ENCODE data around the gene NUFIP2. TPM values are rescaled to one million over a fixed set of nuclear protein-coding genes. Genes with fewer than 3 reads are reported as not detected.

The NUFIP2 gene
- total and polyA plus RNA-seq, 4 donors, result 2.7 to 30.2 (median 14.5) TPM

DNA sequence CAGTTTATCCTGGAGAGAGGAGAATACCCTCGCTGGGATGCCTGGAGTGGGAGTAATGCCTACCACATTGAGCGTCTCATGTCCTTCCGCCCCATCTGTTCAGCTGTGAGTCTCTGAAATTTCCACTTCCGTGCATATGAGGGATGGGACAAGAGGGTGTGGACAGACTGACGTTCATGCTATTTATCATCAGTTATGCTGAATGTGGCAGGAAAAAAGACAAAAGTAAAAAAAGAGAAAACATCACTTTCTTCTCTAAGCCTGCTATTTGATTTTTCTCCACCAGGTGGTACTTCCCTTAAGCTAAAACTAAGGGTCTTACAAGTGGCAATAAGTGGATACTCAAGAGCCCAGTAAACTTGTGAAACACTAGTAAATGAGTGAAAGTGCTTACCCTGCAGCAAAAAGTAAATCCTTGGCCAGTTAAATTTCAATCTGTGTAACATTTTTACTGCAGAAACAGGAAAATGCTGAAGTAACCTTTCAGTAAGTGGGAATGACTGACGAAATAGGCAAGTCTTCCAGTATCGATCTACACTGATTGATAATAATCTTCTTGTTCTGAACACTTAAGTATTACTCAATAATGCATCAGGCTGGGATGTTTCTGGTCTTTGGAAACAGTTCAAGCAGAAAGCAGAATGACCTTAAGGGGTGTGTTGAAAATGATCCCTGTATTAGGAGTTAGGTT lies 41.7 kb downstream of the NUFIP2 start:
- 71% methylated on average over 7 of the region's 7 CpGs for WGBS
- H3K9me3 ChIP-seq (ENCODE audit: control insufficient read depth in 4 of 4, low read length in 3 of 4), result no peaks in the 10 kb centered on the region
- no peak for TF ChIP-seq SP1 (IDR thresholded peaks at IDR 0.05)
- no peak for TF ChIP-seq HNF4A (conservative IDR thresholded peaks at IDR 0.05)
- TF ChIP-seq FOXA1 (IDR thresholded peaks at IDR 0.05), result no peak
- TF ChIP-seq, protein P1, sequence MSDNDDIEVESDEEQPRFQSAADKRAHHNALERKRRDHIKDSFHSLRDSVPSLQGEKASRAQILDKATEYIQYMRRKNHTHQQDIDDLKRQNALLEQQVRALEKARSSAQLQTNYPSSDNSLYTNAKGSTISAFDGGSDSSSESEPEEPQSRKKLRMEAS (IDR thresholded peaks at IDR 0.05), result no peak
- TF ChIP-seq, protein P2, sequence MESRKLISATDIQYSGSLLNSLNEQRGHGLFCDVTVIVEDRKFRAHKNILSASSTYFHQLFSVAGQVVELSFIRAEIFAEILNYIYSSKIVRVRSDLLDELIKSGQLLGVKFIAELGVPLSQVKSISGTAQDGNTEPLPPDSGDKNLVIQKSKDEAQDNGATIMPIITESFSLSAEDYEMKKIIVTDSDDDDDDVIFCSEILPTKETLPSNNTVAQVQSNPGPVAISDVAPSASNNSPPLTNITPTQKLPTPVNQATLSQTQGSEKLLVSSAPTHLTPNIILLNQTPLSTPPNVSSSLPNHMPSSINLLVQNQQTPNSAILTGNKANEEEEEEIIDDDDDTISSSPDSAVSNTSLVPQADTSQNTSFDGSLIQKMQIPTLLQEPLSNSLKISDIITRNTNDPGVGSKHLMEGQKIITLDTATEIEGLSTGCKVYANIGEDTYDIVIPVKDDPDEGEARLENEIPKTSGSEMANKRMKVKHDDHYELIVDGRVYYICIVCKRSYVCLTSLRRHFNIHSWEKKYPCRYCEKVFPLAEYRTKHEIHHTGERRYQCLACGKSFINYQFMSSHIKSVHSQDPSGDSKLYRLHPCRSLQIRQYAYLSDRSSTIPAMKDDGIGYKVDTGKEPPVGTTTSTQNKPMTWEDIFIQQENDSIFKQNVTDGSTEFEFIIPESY (IDR thresholded peaks at IDR 0.05), result no peak
- TF ChIP-seq, protein P3, sequence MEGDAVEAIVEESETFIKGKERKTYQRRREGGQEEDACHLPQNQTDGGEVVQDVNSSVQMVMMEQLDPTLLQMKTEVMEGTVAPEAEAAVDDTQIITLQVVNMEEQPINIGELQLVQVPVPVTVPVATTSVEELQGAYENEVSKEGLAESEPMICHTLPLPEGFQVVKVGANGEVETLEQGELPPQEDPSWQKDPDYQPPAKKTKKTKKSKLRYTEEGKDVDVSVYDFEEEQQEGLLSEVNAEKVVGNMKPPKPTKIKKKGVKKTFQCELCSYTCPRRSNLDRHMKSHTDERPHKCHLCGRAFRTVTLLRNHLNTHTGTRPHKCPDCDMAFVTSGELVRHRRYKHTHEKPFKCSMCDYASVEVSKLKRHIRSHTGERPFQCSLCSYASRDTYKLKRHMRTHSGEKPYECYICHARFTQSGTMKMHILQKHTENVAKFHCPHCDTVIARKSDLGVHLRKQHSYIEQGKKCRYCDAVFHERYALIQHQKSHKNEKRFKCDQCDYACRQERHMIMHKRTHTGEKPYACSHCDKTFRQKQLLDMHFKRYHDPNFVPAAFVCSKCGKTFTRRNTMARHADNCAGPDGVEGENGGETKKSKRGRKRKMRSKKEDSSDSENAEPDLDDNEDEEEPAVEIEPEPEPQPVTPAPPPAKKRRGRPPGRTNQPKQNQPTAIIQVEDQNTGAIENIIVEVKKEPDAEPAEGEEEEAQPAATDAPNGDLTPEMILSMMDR (IDR thresholded peaks at IDR 0.05; ENCODE audit: low read depth, low read length, missing input control), result peak; percentile 31
- peak; percentile 18 to 39 for TF ChIP-seq RAD21 (IDR thresholded peaks at IDR 0.05)
- TF ChIP-seq, protein P4, sequence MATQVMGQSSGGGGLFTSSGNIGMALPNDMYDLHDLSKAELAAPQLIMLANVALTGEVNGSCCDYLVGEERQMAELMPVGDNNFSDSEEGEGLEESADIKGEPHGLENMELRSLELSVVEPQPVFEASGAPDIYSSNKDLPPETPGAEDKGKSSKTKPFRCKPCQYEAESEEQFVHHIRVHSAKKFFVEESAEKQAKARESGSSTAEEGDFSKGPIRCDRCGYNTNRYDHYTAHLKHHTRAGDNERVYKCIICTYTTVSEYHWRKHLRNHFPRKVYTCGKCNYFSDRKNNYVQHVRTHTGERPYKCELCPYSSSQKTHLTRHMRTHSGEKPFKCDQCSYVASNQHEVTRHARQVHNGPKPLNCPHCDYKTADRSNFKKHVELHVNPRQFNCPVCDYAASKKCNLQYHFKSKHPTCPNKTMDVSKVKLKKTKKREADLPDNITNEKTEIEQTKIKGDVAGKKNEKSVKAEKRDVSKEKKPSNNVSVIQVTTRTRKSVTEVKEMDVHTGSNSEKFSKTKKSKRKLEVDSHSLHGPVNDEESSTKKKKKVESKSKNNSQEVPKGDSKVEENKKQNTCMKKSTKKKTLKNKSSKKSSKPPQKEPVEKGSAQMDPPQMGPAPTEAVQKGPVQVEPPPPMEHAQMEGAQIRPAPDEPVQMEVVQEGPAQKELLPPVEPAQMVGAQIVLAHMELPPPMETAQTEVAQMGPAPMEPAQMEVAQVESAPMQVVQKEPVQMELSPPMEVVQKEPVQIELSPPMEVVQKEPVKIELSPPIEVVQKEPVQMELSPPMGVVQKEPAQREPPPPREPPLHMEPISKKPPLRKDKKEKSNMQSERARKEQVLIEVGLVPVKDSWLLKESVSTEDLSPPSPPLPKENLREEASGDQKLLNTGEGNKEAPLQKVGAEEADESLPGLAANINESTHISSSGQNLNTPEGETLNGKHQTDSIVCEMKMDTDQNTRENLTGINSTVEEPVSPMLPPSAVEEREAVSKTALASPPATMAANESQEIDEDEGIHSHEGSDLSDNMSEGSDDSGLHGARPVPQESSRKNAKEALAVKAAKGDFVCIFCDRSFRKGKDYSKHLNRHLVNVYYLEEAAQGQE (IDR thresholded peaks at IDR 0.05), result no peak
- no peak for DNase-seq (ENCODE audit: low spot score)
- peaks cover 0 to 3% (median 0%) of the 10 kb centered on the region in 4 donors for H3K36me3 ChIP-seq (ENCODE audit: control insufficient read depth in 4 of 4, insufficient read depth in 3 of 4, low read depth in 1 of 4, low read length in 3 of 4)
- H3K9ac ChIP-seq (ENCODE audit: low read depth in 1 of 2, low read length in 2 of 2), result no peak overlapping the region
- no peaks in the 10 kb centered on the region for H3K27me3 ChIP-seq (ENCODE audit: control insufficient read depth in 4 of 4, insufficient read depth in 4 of 4, low read length in 3 of 4)
- H3K27ac ChIP-seq (ENCODE audit: low read depth in 1 of 2, low read length in 2 of 2), result no peak overlapping the region
- no peaks in the 10 kb centered on the region for H3K4me1 ChIP-seq (ENCODE audit: control insufficient read depth in 4 of 4, insufficient read depth in 4 of 4, low read length in 3 of 4)
- no peak overlapping the region for H3K4me3 ChIP-seq (ENCODE audit: low read depth in 1 of 3, low read length in 3 of 3)

DNA sequence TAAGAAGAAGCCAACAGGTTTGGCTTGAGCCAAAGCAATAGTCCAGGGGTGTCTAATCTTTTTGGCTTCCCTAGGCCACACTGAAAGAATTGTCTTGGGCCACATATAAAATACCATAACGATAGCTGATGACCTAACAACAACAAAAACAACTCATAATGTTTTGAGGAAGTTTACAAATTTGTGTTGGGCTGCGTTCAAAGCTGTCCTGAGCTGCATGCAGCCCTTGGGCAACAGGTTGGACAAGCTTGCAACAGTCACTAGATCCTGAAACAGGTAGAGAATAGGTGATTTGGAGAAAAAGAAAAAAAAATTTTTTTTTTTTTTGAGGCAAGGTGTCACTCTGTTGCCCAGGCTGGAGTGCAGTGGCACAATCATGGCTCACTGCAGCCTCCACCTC lies 42.8 kb downstream of the NUFIP2 start:
- no peak overlapping the region for H3K27ac ChIP-seq (ENCODE audit: low read depth in 1 of 2, low read length in 2 of 2)
- H3K4me3 ChIP-seq (ENCODE audit: low read depth in 1 of 3, low read length in 3 of 3), result no peak overlapping the region
- no peak overlapping the region for H3K9ac ChIP-seq (ENCODE audit: low read depth in 1 of 2, low read length in 2 of 2)
- no peak for DNase-seq (ENCODE audit: low spot score)
- H3K4me1 ChIP-seq (ENCODE audit: control insufficient read depth in 4 of 4, insufficient read depth in 4 of 4, low read length in 3 of 4), result no peaks in the 10 kb centered on the region
- TF ChIP-seq FOXA2 (IDR thresholded peaks at IDR 0.05) (no peak), NR2F2 (IDR thresholded peaks at IDR 0.05) (no peak), HNF4A (conservative IDR thresholded peaks at IDR 0.05) (no peak), EGR1 (IDR thresholded peaks at IDR 0.05; ENCODE audit: low read depth in 2 of 2) (no peak), YY1 (IDR thresholded peaks at IDR 0.05) (no peak), RXRA (IDR thresholded peaks at IDR 0.05) (no peak)
- TF ChIP-seq, protein P5, sequence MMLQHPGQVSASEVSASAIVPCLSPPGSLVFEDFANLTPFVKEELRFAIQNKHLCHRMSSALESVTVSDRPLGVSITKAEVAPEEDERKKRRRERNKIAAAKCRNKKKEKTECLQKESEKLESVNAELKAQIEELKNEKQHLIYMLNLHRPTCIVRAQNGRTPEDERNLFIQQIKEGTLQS (IDR thresholded peaks at IDR 0.05), result no peak
- TF ChIP-seq, protein P1 (IDR thresholded peaks at IDR 0.05), result no peak
- no peaks in the 10 kb centered on the region for H3K9me3 ChIP-seq (ENCODE audit: control insufficient read depth in 4 of 4, low read length in 3 of 4)
- WGBS, result 81% methylated on average over 2 of the region's 2 CpGs
- H3K27me3 ChIP-seq (ENCODE audit: control insufficient read depth in 4 of 4, insufficient read depth in 4 of 4, low read length in 3 of 4), result no peaks in the 10 kb centered on the region
- H3K36me3 ChIP-seq (ENCODE audit: control insufficient read depth in 4 of 4, insufficient read depth in 3 of 4, low read depth in 1 of 4, low read length in 3 of 4), result peaks cover 0 to 3% (median 0%) of the 10 kb centered on the region in 4 donors
